Limb (tissue), 2 donors: Measurements from ENCODE around the gene GPATCH8.
"Not testable (repeated sequence)": the region's sequence is repeated elsewhere in the genome, so short reads cannot be mapped to it uniquely, and the experiment has no call there.

ENCODE experiments used
- DNase-seq, 2 donors: peaks; one replicate each; pipeline ENCODE4 v3.0.0-alpha.2; 2016; ENCODE audit errors: extremely low spot score in 2 of 2

The GPATCH8 gene

DNA sequence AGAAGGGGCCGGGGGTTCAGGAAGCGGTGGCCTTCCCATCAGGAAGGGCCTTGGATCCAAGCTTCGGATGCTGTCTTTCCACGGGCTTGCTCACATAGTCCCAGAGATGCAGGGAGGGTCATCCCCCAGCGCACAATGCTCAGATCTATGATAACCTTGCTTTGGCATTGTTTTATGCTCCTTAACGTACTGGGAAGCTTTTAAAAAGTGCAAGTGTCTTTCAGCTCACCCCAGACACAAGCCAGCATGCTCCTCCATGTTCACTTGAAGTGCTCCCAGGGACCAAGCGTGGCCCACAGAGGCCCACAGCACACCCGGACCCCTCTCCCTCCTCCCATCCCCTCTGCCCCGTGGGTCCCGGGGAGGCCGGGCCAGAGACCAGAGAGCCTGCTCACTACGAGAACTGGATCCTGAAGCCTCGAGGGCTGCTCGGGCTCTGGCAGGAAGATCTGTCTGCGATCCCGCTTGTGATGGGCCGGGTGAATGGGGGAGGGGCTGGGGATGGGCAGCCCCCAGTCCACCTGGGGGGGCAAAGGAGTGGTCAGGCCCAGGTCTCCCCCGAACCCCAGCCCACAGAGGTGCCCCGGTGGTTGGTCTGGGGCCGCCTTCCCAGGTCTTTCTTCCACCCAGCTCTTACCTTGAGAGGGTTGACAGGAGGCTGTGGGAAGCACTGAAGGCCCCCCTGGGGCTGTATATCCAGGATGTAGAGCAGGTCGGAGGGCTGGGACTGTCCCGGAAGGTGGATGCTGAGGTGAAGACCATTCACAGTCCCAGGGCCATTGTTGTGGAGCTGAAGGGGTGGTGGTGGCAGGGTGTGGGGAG is 127.8 kb downstream of the GPATCH8 start:
- no peak for DNase-seq

DNA sequence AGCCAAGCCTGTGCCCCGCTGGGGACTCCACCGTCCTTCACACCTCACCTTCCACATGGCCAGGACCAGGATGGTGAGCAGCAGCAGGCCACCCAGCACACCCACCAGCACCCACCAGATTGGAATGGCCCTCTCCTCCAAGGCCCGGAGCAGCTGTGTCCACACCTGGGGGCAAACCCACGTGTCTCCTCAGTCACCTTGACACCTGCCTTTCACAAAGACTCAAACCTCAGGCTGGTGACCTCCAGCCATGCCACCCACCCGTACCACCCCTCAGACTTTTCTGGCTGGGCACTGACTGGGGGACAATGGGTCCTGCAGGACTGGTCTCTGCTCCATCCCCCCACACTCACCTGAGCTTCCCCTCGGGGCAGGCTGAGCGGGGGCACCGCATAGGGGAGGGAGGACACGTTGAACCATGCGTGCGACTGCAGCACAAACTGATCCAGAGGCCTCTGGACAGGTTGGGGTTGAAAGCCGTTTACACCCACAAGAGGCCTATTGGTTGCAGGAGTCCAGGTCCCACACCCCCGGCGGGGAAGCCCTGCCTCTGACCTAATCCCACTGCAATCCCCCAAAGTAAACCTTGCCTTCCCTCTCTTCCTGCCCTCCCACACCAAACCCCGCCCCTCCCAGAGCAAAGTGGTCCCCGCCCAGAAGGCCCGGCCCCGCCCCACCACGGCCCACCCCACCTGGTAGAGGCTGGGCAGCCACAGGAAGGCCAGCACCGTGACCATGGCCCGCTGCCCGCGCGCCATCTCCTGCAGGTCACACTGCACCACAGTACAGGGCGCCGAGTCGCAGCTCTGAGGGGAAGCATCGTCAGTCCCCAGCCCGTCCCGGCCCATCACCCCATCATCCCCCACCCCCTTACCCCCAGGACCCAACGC is 128.7 kb downstream of the GPATCH8 start:
- peak in 1 of 2 donors; percentile 55 for DNase-seq

DNA sequence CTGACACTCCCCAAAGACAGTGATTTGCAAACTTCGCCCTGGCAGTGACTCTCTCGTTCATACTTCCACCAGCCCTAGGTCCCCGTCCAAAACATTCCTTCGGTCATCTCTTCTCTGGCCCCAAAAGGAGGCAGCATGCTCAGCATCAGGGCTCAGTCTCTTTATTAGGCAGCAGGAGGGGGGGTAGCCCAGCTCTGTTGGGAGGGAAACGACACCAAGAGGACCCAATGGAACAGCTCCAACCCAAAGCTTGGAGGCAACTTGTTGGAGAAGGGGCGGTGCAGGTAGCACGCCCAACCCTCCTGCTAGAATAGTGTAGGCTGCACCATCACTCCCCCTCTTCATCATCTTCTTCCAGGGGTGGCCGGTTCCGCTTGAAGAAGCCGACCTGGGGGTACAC is 131.2 kb downstream of the GPATCH8 start:
- DNase-seq = no peak

DNA sequence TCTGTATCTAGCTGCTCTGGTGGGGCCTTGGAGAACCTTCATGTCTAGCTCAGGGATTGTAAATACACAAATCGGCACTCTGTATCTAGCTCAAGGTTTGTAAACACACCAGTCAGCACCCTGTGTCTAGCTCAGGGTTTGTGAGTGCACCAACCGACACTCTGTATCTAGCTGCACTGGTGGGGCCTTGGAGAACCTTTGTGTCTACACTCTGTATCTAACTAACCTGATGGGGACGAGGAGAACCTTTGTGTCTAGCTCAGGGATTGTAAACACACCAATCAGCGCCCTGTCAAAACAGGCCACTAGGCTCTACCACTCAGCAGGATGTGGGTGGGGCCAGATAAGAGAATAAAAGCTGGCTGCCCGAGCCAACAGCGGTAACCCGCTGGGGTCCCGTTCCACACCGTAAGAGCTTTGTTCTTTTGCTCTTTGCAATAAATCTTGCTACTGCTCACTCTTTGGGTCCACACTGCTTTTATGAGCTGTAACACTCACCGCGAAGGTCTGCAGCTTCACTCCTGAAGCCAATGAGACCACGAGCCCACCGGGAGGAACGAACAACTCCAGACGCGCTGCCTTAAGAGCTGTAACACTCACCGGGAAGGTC is 133.7 kb downstream of the GPATCH8 start:
- DNase-seq = not testable (repeated sequence)

DNA sequence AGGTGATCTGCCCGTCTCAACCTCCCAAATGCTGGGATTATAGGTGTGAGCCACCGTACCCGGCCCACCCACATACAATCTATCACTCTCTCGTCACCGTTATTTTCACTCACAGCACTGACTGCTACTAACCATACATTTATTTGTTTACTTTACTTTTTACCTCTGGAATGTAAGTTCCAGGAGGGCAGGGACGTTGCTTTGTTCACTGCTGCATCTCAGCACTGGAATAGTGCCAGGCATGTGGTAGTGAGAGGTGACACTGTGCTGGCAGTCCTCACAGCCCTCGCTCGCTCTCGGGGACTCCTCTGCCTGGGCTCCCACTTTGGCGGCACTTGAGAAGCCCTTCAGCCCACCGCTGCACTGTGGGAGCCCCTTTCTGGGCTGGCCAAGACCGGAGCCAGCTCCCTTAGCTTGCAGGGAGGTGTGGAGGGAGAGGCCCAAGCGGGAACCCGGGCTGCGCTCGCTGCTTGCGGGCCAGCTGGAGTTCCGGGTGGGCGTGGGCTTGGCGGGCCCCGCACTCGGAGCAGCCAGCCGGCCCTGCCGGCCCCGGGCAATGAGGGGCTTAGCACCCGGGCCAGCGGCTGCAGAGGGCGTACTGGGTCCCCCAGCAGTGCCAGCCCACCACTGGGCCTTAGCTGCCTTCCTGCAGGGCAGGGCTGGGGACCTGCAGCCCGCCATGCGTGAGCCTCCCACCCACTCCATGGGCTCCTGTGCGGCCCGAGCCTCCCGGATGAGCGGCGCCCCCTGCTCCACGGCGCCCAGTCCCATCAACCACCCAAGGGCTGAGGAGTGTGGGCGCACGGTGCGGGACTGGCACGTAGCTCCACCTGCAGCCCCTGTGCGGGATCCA is 134.6 kb downstream of the GPATCH8 start:
- not testable (repeated sequence) for DNase-seq

DNA sequence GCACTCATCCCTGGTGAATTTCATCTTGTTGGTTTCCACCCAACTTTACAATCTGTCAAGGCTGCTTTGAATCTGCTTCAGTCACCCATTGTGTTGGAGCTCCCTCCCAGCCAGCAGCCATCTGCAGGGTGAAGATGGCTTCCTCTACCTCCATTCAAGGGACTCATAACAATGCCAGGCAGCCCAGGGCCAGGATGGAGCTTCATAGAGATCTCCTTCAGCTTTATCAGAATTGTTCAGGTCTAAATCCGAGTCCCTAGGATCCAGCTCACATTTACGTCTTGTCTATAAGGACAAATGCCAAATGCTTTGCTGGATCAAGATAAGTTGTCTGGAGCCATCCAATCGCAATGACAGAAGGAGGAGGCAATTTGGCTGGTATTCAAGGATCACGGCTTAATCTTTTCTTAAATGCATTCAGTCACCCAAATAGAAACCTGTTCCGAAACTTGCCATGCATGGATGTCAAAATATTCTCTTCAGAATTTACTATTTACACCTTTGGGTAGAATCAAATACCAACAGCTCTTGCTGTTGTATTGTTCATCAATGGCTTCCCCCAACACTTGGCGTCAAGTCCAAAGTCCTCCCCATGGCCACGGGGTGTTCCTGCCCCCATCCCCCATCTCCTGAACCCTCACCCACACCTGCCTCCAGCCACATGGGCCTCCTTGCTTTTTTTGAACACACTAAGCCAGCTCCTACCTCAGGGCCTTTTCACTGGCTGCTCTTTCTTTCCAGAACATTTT is 135.8 kb downstream of the GPATCH8 start:
- no peak for DNase-seq

DNA sequence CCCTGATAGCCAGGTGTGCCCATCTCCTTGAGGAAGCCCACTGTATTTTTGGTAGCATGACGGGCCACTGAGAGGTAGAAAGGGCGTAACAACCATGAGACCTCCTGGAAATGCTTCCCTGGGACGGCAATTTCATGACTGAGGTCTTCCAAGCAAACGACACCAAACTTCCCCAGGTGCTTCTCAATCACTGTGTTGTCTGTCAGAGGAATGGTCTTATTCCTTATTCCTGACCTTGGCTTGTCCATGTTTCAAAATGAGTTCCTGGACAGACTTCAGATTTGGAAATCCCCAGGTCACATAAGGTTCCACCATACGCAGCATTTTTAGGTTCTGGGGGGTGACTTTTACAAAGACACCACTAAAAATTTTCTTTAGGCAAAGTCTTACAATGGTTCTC is 138.2 kb downstream of the GPATCH8 start:
- DNase-seq = not testable (repeated sequence)

DNA sequence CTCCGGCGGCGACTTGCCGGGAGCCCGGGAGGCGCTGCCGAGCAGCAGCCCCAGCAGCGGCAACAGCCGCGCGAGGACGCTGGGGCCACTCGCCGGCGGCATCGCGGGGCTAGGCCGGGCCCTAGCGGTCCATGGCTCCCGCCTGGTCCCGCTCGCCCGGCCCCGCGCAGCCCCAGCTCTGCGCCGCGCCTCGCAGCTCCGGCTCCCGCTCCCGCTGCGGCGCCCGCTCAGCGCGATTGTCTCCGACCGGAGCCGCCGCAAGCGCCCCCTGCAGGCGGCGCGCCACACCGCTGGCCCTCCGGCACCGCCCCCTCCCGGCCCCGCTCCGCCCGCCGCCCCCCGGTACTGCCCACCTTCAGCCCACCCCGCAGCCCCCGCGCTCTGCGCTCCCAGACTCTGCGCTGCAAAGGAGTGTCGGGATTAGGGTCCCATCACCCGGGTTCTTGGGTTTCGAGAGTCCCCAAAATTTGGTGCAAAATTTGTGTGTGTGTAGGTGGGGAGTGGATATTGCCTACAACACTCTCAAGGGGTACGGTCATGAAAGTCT is 139.5 kb downstream of the GPATCH8 start, which contains the start of gene FAM171A2:
Gene FAM171A2 (minus strand): TSS at position 241 of the 547 bp plus-strand sequence. CDS start 139 bp downstream, at position 102.
- peak; percentile 74 to 92 for DNase-seq

DNA sequence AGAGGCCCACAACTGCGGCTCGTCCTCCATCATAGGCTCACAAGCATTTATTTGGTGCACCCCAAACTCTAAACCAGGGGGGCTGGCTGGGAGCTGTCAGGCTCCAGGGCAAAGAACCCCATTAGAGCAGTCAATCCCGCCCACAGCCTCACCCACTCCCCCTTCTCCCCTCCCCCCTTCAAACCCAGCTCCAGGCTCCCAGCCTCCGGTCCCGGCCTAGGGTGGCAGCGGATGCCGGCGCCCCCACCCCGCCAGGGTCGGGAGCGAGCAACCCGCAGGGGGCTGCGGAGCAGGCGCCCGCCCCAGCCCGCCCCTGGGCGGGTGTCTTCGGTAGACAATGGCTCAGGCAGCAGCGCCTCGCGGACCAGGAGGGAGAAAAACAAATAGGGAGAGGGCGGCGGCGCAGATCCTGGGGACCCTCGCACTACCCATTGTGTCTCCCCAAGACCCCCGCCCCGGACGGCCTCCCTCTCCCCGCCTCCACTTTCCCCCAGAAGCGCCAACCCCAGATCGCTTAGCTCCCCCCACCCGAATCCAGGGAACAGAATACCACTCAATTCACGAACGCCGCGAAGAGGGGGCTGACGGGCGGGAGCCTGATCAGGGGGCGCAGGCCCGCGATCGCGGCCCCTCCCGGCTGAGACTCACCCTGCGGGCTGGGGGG is 140.1 kb downstream of the GPATCH8 start:
- DNase-seq = peak in 1 of 2 donors; percentile 73

DNA sequence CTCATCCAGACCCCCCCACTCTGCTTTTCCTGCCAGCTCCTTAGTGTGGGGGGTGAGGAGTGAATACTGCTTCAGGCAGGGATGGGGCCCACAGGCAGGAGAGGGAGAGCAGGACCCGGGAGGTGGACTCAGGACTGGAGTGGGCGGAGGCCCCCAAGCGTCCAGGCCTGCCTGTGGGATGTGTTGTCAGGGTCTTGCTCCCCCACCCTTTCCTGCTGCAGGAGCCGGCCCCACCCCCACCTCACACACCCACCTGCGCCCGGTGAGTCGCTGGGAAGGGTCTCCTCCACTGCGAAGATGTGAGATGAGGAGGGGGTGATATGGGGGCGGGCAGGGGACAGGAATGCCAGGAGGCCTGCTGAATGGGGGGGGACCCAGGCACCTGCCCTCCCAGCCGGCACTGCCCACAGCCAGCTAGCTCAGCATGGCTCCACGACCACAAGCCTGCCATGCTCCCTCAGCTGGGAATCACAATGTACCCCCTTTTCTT is 140.7 kb downstream of the GPATCH8 start:
- no peak for DNase-seq

DNA sequence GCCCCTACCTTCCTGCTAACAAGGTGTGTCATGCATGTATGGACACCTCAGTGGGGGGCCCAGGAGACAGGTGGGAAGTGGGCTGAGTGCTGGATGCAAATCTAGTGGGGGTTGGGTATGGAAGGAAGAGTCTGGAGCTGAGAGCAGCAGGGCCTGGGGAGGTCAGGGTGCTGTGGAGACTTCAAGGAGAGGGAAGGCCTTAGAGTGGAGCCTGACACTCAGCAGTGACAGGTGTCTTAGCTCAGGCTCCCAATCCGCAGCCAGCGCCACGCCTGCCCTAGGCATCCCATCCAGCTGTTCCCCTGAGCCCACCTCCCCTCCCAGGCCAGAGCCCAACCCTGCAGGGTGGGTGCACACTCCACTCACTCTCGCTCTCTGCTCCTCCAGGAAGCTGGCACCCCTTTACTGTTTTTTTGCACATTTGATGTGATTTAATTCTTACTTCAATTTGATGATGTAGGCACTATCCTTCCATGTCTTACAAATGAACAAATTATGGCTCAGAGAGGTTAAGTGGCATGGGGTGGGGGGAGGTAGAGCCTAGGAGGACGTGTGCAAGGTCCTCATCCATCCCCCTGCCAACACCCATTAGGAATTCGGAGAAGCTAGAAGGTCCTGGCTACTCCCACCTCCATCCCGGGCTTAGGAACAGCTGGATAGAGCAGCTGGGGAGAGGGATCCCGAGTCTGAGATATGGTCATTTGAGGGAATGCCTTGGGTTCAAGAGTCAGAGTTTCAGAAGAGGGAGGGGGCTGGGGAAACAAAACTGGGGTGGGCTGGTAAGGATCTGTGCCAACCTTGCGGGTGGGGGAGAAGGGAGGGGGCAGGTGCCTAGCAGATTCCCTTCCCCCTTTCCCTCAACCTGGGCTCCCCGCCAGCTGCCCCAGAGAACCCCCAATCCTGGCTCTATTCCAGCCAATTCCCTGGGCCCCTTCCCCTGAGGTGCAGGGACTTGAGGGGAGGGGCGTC is 141.6 kb downstream of the GPATCH8 start:
- DNase-seq = peak in 1 of 2 donors; percentile 78

DNA sequence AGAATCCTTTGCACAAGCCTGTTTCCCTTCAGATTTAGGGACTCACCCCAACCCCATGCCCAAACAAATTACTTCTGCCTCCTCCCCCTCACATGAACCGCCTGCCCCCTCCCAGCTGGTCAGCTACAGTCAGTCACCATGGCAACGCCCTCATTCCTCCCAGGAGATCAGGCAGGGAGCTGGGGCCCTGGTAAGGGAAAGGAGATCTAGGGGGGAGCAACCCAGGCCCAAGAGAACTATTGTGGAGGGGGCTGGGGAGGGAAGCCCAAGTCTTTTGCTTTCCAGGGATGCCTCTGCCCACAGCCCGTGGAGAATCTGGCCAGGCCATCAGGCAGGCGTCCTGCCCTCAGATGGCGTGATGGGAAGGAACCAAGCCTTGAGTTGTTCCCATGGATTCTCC is 142.4 kb downstream of the GPATCH8 start:
- DNase-seq = no peak

DNA sequence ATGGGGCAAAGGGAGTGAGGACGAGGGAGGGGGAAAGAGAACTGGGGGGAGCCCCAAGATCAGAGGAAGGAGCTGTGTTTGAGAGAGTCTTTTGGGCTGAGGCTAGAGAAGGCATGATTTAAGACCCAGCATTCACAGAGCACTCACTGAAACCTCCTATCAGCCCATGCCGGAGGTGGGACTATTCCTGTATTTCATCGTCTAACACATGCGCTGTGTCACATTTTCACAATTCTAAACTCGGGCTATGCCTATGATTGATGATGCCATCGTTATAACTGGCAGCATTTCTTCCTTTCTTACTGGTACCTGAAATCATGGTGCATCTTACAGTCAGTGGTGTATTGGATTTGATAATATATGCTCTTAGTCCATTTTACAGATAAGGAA is 143.1 kb downstream of the GPATCH8 start:
- DNase-seq = no peak

DNA sequence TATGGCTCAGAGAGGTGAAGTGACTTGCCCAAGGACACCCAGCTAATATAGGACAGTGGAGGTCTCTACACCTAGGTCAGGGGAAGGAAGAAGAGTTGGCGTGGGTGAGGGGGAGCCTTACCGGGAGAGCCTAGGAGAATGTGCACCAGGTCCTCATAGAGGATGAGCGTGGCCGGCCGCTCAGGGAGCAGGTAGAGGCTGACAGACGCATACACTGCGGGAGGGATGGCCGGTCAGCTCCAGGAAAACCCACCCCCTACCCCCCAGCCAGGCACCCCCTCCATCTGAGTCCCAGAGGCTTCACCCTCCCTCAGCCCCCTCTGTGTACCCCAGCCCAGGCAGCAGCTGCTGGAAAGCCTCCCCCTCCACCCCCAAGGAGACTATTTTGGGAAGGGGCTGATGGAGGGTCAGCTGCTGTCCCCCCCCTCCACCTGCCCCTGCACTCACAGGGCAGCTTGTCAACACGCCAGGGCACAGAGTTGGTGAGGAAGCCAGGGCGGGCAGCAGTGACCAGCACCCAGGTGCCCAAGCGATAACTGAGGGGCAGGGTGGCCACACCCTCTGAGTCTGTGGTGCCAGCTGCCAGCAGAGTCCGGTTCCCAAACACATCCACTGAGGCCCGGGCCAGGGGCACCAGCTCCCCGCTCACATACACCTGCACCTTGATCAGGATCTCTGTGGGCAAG is 143.6 kb downstream of the GPATCH8 start:
- no peak for DNase-seq

DNA sequence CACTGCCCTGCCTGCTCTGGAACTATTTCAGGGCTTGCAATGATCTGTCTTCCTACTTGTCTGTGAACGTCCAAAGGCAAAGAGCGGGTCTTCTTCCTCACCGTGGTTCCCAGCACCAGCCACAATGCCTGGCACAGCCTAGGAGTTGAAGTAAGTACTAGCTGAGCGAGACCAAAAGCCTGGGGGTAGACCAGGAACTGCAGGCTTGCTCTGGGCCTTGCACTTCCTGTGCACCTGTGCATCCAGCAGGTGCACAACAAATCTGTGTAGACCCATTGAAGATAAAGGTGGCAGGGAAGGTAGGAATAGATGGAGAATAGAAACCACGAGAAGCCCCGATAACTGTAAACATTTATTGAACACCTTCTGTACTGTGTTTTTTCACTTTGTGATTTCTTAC is 144.2 kb downstream of the GPATCH8 start:
- DNase-seq = no peak

DNA sequence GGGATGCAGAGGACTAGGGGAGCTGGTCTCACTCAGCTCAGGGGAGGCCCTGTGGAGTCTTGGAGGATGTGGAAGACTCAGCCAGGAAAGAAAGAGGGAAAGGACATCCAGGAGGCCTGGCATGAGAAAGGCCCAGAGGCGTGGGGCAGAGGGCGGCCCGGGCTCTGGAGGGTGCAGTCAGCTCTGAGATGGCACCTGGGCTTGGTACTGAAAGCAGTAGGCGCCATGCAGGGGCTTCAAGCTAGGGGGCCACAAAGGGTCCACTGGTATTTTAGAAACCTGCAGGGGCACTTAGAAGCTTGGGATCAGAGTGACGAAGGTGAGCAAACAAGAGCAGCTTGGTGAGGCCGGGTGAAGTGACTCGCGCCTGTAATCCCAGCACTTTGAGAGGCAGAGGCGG is 145.1 kb downstream of the GPATCH8 start:
- no peak for DNase-seq

DNA sequence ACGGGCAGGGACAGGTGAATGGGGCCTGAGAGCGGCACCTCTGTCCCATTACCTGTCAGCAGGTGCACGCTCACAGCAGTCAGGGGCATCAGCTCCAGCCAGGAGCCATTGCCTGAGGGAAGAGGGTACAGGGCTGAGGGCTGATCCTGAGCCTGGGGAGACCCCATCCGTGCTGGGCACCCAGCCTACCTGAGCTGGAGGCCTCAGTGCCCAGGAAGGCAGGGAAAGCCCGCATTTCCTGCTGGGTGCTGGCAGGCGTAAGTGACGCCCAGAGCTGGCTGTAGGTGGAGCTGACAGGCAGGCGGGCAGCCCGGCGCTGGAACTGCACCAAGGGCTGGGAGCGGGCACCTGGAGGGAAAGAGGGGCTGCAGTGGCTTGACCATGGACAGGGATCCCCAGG is 147.0 kb downstream of the GPATCH8 start:
- no peak for DNase-seq
